Prostate gland (tissue), 2 donors: ENCODE results near the gene MARCHF4. TPM values are rescaled to one million over a fixed set of nuclear protein-coding genes. Genes with fewer than 3 reads are reported as not detected.

Experiments
- DNase-seq: peaks from one replicate; pipeline ENCODE4 v3.0.0-alpha.2; 2019; ENCODE audit warnings: low spot score
- H3K27ac ChIP-seq, 2 donors: fragments of 200-600 bp; sonication (generic); 2 replicates each; pipeline ENCODE4 v1.5.1; 2017 to 2019
- H3K27me3 ChIP-seq: fragments of 200-600 bp; sonication (generic); replicated peaks from 2 replicates; pipeline ENCODE4 v1.5.1; 2019; ENCODE audit not compliant: insufficient read depth
- H3K36me3 ChIP-seq, 2 donors: fragments of 200-600 bp; sonication (generic); 1 replicate in 1 of 2; 2 replicates in 1 of 2; pipeline versions ENCODE4 v1.5.1 to v1.8.1; 2017 to 2019
- H3K4me1 ChIP-seq: fragments of 200-600 bp; sonication (generic); replicated peaks from 2 replicates; pipeline ENCODE4 v1.5.1; 2019
- H3K4me3 ChIP-seq, 2 donors: fragments of 200-600 bp; sonication (generic); 2 replicates each; pipeline ENCODE4 v1.5.1; 2017 to 2019
- H3K9me3 ChIP-seq: fragments of 200-600 bp; sonication (generic); 2 replicates; pipeline ENCODE4 v1.5.1; 2017
- POLR2A ChIP-seq: fragments of 450-650 bp; IDR thresholded peaks from one replicate; pipeline ENCODE4 v1.6.1; 2016; ENCODE audit warnings: antibody characterized with exemption, mild to moderate bottlenecking
- POLR2AphosphoS5 ChIP-seq: sonication (generic); formaldehyde crosslinking; IDR thresholded peaks from one replicate; pipeline ENCODE4 v1.6.1; 2017; ENCODE audit warnings: antibody characterized with exemption
- whole genome bisulfite sequencing: methylation state at CpG from one replicate; pipeline ENCODE4 v1.1.5; 2018; 5-methylcytosine and 5-hydroxymethylcytosine counted together
- intact Hi-C: fragments of 100-400 bp; cut with DNase I; formaldehyde crosslinking; loops from one replicate; pipeline ENCODE4 v1.14.2; 2022
- total RNA-seq, 2 donors: library from RNA; depleted of rRNA; stranded (reverse); fragments of >200 nt; gene quantifications; one replicate each; pipeline ENCODE4 v1.1.0, GENCODE V29; 2016
- TF ChIP-seq, protein P1 (sequence below), 4 experiments: fragments of 200-600 bp in 2 of 4; fragments of 450-650 bp in 2 of 4; sonication (generic) in 2 of 4; IDR thresholded peaks; 1 replicate in 3 of 4; 2 replicates in 1 of 4; pipeline ENCODE4 v1.5.1; 2016 to 2019; ENCODE audit warnings: antibody characterized with exemption in 4 of 4, mild to moderate bottlenecking in 2 of 4, moderate library complexity in 2 of 4

Gene MARCHF4
- total RNA-seq, 2 donors from 2014 or later: not detected

DNA sequence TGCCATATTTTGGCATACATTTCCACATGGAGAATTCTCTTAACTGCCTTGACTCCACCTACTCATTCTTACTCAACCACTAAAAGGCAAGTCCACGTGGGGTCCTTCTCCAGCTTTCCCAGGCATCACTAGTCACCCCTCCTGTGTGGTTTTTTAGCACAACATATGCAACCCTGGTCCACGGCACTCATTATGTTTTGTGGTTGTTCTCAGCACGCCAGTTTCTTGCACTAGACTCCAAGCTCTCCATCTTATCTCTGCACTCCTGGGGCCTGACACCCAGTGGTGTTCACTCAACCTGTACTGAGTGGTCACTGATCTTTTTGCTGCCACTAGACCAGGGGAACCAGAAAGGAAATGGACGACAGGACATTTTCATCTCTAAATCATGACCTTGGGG lies 18.0 kb downstream of the MARCHF4 start:
- WGBS: 78% methylated on average over 4 of the region's 4 CpGs
- Histone ChIP-seq H3K36me3 (no peaks in the 10 kb centered on the region), H3K4me3 (no peak overlapping the region), H3K27me3 (no peaks in the 10 kb centered on the region), H3K9me3 (no peaks in the 10 kb centered on the region), H3K27ac (no peak overlapping the region), H3K4me1 (no peaks in the 10 kb centered on the region)
- DNase-seq: no peak
- intact Hi-C loops: no loop called here
- no peak for TF ChIP-seq POLR2A

DNA sequence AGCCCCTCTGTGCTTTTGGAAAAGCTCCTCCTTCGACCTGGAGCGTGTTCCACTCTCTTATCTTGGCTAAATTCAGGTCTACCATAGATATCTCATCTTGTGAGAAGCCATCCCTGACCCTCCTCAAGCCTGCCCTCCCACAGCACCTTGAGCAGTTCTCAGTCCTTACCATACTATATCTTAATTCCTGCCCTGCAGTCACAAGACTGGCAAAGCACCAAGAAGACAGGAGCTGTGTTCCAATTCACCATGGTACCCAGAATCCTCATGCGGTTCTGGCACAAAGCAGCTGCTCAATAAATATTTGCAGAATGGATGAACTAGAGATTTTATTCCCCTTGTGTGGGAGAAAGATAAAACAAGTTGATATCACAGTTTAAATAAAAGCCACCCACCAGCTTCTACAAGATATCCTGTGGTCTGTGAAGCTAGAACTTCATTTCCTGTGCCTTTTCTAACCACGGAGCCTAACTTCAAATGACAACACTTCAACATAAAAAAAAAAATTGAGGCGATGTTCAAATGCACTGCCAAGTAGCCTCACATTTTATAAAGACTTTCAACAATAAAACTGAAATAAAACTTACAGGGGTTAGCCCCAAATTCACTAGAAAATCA lies 19.5 kb downstream of the MARCHF4 start:
- no peak overlapping the region for H3K27ac ChIP-seq
- WGBS: 40% methylated on average over 5 of the region's 5 CpGs
- no peaks in the 10 kb centered on the region for H3K27me3 ChIP-seq
- intact Hi-C loops: no loop called here
- no peaks in the 10 kb centered on the region for H3K9me3 ChIP-seq
- no peak for DNase-seq
- no peaks in the 10 kb centered on the region for H3K4me1 ChIP-seq
- TF ChIP-seq, protein P1, sequence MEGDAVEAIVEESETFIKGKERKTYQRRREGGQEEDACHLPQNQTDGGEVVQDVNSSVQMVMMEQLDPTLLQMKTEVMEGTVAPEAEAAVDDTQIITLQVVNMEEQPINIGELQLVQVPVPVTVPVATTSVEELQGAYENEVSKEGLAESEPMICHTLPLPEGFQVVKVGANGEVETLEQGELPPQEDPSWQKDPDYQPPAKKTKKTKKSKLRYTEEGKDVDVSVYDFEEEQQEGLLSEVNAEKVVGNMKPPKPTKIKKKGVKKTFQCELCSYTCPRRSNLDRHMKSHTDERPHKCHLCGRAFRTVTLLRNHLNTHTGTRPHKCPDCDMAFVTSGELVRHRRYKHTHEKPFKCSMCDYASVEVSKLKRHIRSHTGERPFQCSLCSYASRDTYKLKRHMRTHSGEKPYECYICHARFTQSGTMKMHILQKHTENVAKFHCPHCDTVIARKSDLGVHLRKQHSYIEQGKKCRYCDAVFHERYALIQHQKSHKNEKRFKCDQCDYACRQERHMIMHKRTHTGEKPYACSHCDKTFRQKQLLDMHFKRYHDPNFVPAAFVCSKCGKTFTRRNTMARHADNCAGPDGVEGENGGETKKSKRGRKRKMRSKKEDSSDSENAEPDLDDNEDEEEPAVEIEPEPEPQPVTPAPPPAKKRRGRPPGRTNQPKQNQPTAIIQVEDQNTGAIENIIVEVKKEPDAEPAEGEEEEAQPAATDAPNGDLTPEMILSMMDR (IDR thresholded peaks at IDR 0.05): no peak
- TF ChIP-seq POLR2AphosphoS5: no peak
- no peak for TF ChIP-seq POLR2A
- no peaks in the 10 kb centered on the region for H3K36me3 ChIP-seq
- H3K4me3 ChIP-seq: no peak overlapping the region

DNA sequence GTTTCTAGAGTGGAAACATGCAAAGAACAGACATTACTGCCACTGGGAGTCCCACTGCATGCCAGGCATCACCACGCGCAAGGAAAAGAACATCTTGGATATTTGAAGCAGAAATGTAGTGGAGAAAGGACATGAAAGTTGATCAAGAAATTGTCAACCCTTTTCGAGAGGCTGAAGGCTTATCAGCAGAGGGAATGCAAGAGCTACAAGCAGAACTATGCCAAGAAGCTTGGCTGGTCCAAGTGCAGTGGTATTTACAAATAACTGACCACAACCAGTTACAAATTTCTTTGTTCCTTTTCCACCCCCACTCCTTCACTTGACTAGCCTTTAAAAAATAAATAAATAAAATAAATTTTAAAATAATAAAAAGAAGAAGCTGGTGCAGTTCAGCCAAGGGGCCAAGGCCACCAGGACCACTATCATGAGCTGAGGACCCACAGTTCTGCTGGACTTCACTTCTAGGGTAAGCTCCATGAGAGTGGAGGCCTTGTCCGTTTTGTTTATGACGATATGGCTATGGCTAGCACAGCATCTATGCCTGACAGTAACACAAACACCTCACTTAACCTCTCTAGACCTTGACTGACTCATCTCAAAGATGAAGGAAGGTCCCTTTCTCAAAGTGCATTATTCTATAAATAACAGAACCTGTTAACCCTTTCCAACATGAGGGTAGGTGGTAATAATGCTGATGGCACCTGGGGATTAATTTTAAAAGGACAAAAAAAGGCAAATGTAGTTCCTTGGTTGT lies 20.9 kb downstream of the MARCHF4 start:
- no peak overlapping the region for H3K4me3 ChIP-seq
- WGBS: 86% methylated on average over 5 of the region's 5 CpGs
- H3K27me3 ChIP-seq: no peaks in the 10 kb centered on the region
- TF ChIP-seq POLR2A (no peak), POLR2AphosphoS5 (no peak)
- TF ChIP-seq, protein P1 (IDR thresholded peaks at IDR 0.05): no peak
- intact Hi-C loops: no loop called here
- H3K9me3 ChIP-seq: no peaks in the 10 kb centered on the region
- DNase-seq: no peak
- H3K4me1 ChIP-seq: no peaks in the 10 kb centered on the region
- no peaks in the 10 kb centered on the region for H3K36me3 ChIP-seq
- no peak overlapping the region for H3K27ac ChIP-seq

DNA sequence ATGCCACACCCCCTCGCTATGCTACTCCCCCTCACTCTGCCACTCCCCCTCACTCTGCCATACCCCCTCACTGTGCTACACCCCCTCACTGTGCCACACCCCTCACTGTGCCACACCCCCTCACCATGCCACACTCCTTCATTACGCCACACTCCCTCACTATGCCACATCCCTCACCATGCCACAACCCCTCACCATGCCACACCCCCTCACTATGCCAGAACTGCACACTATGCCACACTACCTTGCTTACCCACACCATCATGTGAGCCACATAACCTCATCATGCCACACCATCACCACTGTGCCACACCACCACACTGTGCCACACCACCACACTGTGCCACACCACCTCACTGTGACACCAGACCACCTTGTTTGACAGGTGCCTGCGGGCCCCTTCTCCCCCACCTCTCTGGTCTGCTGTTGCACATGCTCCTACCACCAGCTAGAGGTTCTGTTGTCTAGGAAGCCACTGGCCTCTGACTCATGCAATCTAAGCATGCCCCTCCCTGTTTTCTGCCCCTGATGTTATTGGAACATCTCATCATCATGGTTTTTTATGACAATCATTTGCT lies 22.0 kb downstream of the MARCHF4 start:
- intact Hi-C loops: no loop called here
- Histone ChIP-seq H3K4me3 (no peak overlapping the region), H3K27ac (no peak overlapping the region), H3K4me1 (no peaks in the 10 kb centered on the region), H3K36me3 (no peaks in the 10 kb centered on the region), H3K27me3 (no peaks in the 10 kb centered on the region), H3K9me3 (no peaks in the 10 kb centered on the region)
- no peak for DNase-seq
- WGBS: 95% methylated on average over 3 of the region's 3 CpGs
- TF ChIP-seq POLR2A: no peak
- TF ChIP-seq, protein P1 (IDR thresholded peaks at IDR 0.05): no peak
- no peak for TF ChIP-seq POLR2AphosphoS5

DNA sequence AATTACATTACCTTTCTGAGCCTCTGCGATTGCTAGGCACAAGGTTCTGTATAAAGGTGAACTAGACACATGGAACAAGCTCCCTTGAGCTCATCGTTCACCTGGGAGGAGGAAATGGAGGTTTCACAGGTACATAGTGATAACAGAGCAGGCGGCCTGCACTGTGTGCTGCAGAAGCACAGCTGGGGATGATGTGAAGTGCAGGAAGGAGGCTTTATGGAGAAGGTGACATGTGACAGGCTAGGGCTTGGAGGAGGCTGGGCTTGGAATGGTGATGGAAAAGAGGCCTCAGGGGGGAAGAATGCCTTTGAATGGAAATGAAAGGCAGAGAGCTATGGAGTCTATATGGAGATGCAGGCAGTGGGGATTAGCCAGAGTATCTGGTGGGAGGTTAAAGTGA lies 22.9 kb downstream of the MARCHF4 start:
- Histone ChIP-seq H3K36me3 (no peaks in the 10 kb centered on the region), H3K4me3 (no peak overlapping the region), H3K27ac (no peak overlapping the region), H3K4me1 (no peaks in the 10 kb centered on the region), H3K27me3 (no peaks in the 10 kb centered on the region), H3K9me3 (no peaks in the 10 kb centered on the region)
- TF ChIP-seq POLR2A (no peak), POLR2AphosphoS5 (no peak)
- TF ChIP-seq, protein P1 (IDR thresholded peaks at IDR 0.05): no peak
- 58% methylated on average over 3 of the region's 3 CpGs for WGBS
- intact Hi-C loops: no loop called here
- DNase-seq: no peak
